GM18502 (cell line): Measurements from ENCODE around the gene GMEB2.
"Not testable (repeated sequence)": the region's sequence is repeated elsewhere in the genome, so short reads cannot be mapped to it uniquely, and the experiment has no call there.

Experiments used
- ATAC-seq: cut with Tn5 transposase; IDR thresholded peaks from one replicate; pipeline ENCODE4 v1.9.1; 2021; ENCODE audit warnings: mild to moderate bottlenecking; ENCODE audit not compliant: unreplicated experiment, poor library complexity

GMEB2 gene

GRCh38 chr20:63574829-63575743, 51.8 kb downstream of the GMEB2 start:
- ATAC-seq = no peak

- ATAC-seq = peak; percentile 69
Observed at GRCh38 chr20:63574156-63574828, 52.6 kb downstream of the GMEB2 start, which contains the start of gene HELZ2. Gene HELZ2, minus strand, starts transcription at chr20:63574239. Its CDS starts 1,854 bp downstream, at chr20:63572385.

- ATAC-seq = peak; percentile 12
Observed at GRCh38 chr20:63573647-63574131, 53.2 kb downstream of the GMEB2 start.

- no peak for ATAC-seq
Observed at GRCh38 chr20:63572788-63573646, 53.9 kb downstream of the GMEB2 start.

GRCh38 chr20:63572071-63572787, 54.7 kb downstream of the GMEB2 start:
- no peak for ATAC-seq

- not testable (repeated sequence) for ATAC-seq
Observed at GRCh38 chr20:63571087-63571478, 55.8 kb downstream of the GMEB2 start.

- ATAC-seq = no peak
Observed at GRCh38 chr20:63570281-63571086, 56.4 kb downstream of the GMEB2 start.

GRCh38 chr20:63568986-63569949, 57.6 kb downstream of the GMEB2 start:
- no peak for ATAC-seq

GRCh38 chr20:63568170-63568981, 58.5 kb downstream of the GMEB2 start:
- peak; percentile 28 for ATAC-seq

- ATAC-seq = peak; percentile 72
Observed at GRCh38 chr20:63567386-63568169, 59.3 kb downstream of the GMEB2 start.

GRCh38 chr20:63567136-63567385, 59.8 kb downstream of the GMEB2 start:
- ATAC-seq = no peak

- ATAC-seq = no peak
Observed at GRCh38 chr20:63566395-63567135, 60.3 kb downstream of the GMEB2 start.

- ATAC-seq = no peak
Observed at GRCh38 chr20:63565699-63566335, 61.1 kb downstream of the GMEB2 start.

- no peak for ATAC-seq
Observed at GRCh38 chr20:63565021-63565698, 61.7 kb downstream of the GMEB2 start.
